UCSD-AML1 (cell line): ENCODE measurements around the gene PDSS1.

ENCODE experiments used
- DNase-seq: peaks from one replicate; lab custom pipeline; 2025; ENCODE audit not compliant: unreplicated experiment; lab: John Stamatoyannopoulos, UW

The PDSS1 gene

GRCh38 chr10:26698909-26699308, 1.4 kb downstream of the PDSS1 start:
- DNase-seq: no peak

- DNase-seq: no peak
Observed at GRCh38 chr10:26699631-26700030, 2.1 kb downstream of the PDSS1 start.

GRCh38 chr10:26700884-26701630, 3.6 kb downstream of the PDSS1 start:
- DNase-seq: no peak

GRCh38 chr10:26703096-26703495, 5.6 kb downstream of the PDSS1 start:
- no peak for DNase-seq

GRCh38 chr10:26703974-26704373, 6.5 kb downstream of the PDSS1 start:
- DNase-seq: no peak

- DNase-seq: no peak
Observed at GRCh38 chr10:26706206-26706605, 8.7 kb downstream of the PDSS1 start.

- DNase-seq: no peak
Observed at GRCh38 chr10:26706936-26707335, 9.4 kb downstream of the PDSS1 start.

GRCh38 chr10:26711324-26711723, 13.8 kb downstream of the PDSS1 start:
- no peak for DNase-seq

GRCh38 chr10:26714415-26715136, 17.1 kb downstream of the PDSS1 start:
- DNase-seq: no peak

GRCh38 chr10:26715137-26715487, 17.6 kb downstream of the PDSS1 start:
- no peak for DNase-seq

GRCh38 chr10:26717476-26717875, 20.0 kb downstream of the PDSS1 start:
- no peak for DNase-seq

GRCh38 chr10:26721561-26721960, 24.1 kb downstream of the PDSS1 start:
- DNase-seq: no peak

- no peak for DNase-seq
Observed at GRCh38 chr10:26723016-26723415, 25.5 kb downstream of the PDSS1 start.

GRCh38 chr10:26725837-26726727, 28.6 kb downstream of the PDSS1 start:
- DNase-seq: peak; percentile 34

GRCh38 chr10:26727005-26727404, 29.5 kb downstream of the PDSS1 start:
- no peak for DNase-seq

GRCh38 chr10:26728957-26729356, 31.5 kb downstream of the PDSS1 start:
- no peak for DNase-seq

- DNase-seq: no peak
Observed at GRCh38 chr10:26729395-26729794, 31.9 kb downstream of the PDSS1 start.

- no peak for DNase-seq
Observed at GRCh38 chr10:26730552-26730951, 33.1 kb downstream of the PDSS1 start.

GRCh38 chr10:26733750-26734568, 36.5 kb downstream of the PDSS1 start:
- DNase-seq: no peak

GRCh38 chr10:26735435-26735834, 37.9 kb downstream of the PDSS1 start:
- no peak for DNase-seq

GRCh38 chr10:26737730-26738129, 40.2 kb downstream of the PDSS1 start:
- no peak for DNase-seq
